HepG2 (cell line): Measurements from ENCODE around the gene RDH11. TPM values are rescaled to one million over a fixed set of nuclear protein-coding genes. Genes with fewer than 3 reads are reported as not detected.
A peak's percentile ranks its signal among the peaks of the same experiment; 100 is the strongest.

Source experiments
- FOXK2 ChIP-seq: fragments of 450-650 bp; IDR thresholded peaks from 2 replicates; pipeline ENCODE4 v1.6.1; 2016
- GATAD2A ChIP-seq: IDR thresholded peaks from 2 replicates; pipeline ENCODE4 v1.6.1; 2016
- HNF1B ChIP-seq: sonication (generic); formaldehyde crosslinking; IDR thresholded peaks from 2 replicates; pipeline ENCODE4 v1.5.1; 2020; ENCODE audit warnings: mild to moderate bottlenecking, moderate library complexity, missing genetic modification reagents
- NFIB ChIP-seq: sonication (generic); formaldehyde crosslinking; IDR thresholded peaks from 2 replicates; pipeline ENCODE4 v1.9.0; 2021; ENCODE audit warnings: missing genetic modification reagents, mild to moderate bottlenecking, borderline replicate concordance
- PHF8 ChIP-seq: sonication (generic); formaldehyde crosslinking; IDR thresholded peaks from 2 replicates; pipeline ENCODE4 v1.5.0; 2020; ENCODE audit warnings: missing genetic modification reagents
- RXRA ChIP-seq: sonication (generic); formaldehyde crosslinking; IDR thresholded peaks from 2 replicates; pipeline ENCODE4 v1.5.1; 2020; ENCODE audit warnings: missing genetic modification reagents
- TARDBP ChIP-seq: sonication (generic); formaldehyde crosslinking; IDR thresholded peaks from 2 replicates; pipeline ENCODE4 v1.8.0; 2022; ENCODE audit warnings: mild to moderate bottlenecking, missing genetic modification reagents
- TP53 ChIP-seq: sonication (generic); formaldehyde crosslinking; conservative IDR thresholded peaks from 2 replicates; pipeline ENCODE4 v1.4.0; 2020; ENCODE audit warnings: missing genetic modification reagents
- ZFX ChIP-seq: sonication (generic); formaldehyde crosslinking; IDR thresholded peaks from 2 replicates; pipeline ENCODE4 v1.4.0; 2020; ENCODE audit warnings: mild to moderate bottlenecking, low read depth, missing genetic modification reagents, moderate library complexity
- ZNF280D ChIP-seq: sonication (generic); formaldehyde crosslinking; IDR thresholded peaks from 2 replicates; pipeline ENCODE4 v1.5.1; 2020; ENCODE audit warnings: mild to moderate bottlenecking, missing genetic modification reagents
- ZNF644 ChIP-seq: IDR thresholded peaks from 2 replicates; pipeline ENCODE4 v1.6.1; 2016; ENCODE audit warnings: low read depth
- polyA plus RNA-seq, 8 experiments: library from polyadenylated mRNA; depleted of rRNA in 3 of 8; stranded (reverse) in 7 of 8; unstranded in 1 of 8; fragments of >200 nt; fragmentation: Illumina TruSeq in 4 of 8; extraction: Trizol in 4 of 8; gene quantifications; 2 replicates each; pipeline versions ENCODE4 v1.2.1 to v1.2.3, GENCODE V29; 2011 to 2016; ENCODE audit warnings: low read depth in 4 of 8, missing spikeins in 1 of 8, mixed read lengths in 1 of 8; ENCODE audit not compliant: insufficient read depth in 1 of 8
- total RNA-seq, 5 experiments: library from RNA; depleted of rRNA; stranded (reverse); fragments of >200 nt; fragmentation: Illumina TruSeq; extraction: Trizol; gene quantifications; 2 replicates each; pipeline ENCODE4 v1.2.3, GENCODE V29; 2016; ENCODE audit warnings: low read depth in 1 of 5
- TF ChIP-seq, protein P1 (sequence below): sonication (generic); formaldehyde crosslinking; IDR thresholded peaks from 2 replicates; pipeline ENCODE4 v1.4.0; 2020; ENCODE audit warnings: missing genetic modification reagents
- TF ChIP-seq, protein P2 (sequence below): sonication (generic); formaldehyde crosslinking; conservative IDR thresholded peaks from 2 replicates; pipeline ENCODE4 v1.4.0; 2020; ENCODE audit warnings: missing genetic modification reagents
- TF ChIP-seq, protein P3 (sequence below): sonication (generic); formaldehyde crosslinking; IDR thresholded peaks from 2 replicates; pipeline ENCODE4 v1.4.0; 2020; ENCODE audit warnings: missing genetic modification reagents, low read depth, mild to moderate bottlenecking, borderline replicate concordance

Gene RDH11
- total and polyA plus RNA-seq, 2 of the 13 experiments (the other 11 are each of a cell fraction or from before 2014, with no cell fraction given): 106 to 131 TPM

DNA sequence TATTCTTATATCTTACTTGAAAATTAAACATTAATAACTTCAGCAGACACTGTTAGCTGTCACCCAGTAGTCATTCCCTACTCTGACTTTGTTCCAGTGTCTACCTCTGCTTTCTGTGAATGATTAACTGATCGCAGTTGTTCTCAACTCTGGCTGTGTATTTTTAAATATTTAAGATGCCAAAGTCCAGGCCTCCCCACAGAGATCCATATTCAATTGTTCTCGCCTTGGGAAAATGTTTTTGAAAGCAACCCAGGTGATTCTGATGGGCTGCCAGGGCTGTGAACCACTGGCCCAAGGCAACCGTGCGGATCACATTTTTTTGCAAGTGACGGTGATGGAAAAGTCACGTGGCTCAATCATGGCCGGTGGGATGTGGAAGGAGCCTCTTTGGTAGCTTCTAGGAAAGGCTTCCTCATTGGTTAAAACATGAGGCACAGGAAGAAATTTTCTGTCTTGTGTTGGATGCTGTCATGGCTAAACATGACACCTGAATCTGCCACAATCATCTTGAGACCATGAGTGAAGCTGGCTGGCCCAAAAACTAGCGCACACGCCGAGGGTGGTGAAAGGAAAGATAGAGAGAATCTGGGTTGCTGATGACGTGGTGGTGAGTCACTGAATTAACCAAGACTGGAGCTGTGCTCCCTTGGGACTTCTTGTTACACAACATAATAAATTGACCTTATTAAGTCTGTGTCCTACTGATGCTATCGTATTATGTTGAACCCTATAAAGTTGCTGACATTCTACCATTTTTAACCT lies 43.4 kb upstream of the RDH11 start (continued):
- TF ChIP-seq HNF1B (peak; percentile 99), ZFX (peak; percentile 37; the same call in 1 of the 2 replicates), ZNF280D (0 out of 2 replicates have a peak, but pooled peaks have one; percentile 60), RXRA (peak; percentile 43; the same call in 1 of the 2 replicates), NFIB (CRISPR knock-in tag) (no peak), ZNF644 (CRISPR knock-in tag) (peak; percentile 99), TP53 (CRISPR knock-in tag) (no peak), GATAD2A (CRISPR knock-in tag) (peak; percentile 85), TARDBP (peak; percentile 65; the same call in 1 of the 2 replicates), FOXK2 (no peak), PHF8 (no peak)
- TF ChIP-seq, protein P1, sequence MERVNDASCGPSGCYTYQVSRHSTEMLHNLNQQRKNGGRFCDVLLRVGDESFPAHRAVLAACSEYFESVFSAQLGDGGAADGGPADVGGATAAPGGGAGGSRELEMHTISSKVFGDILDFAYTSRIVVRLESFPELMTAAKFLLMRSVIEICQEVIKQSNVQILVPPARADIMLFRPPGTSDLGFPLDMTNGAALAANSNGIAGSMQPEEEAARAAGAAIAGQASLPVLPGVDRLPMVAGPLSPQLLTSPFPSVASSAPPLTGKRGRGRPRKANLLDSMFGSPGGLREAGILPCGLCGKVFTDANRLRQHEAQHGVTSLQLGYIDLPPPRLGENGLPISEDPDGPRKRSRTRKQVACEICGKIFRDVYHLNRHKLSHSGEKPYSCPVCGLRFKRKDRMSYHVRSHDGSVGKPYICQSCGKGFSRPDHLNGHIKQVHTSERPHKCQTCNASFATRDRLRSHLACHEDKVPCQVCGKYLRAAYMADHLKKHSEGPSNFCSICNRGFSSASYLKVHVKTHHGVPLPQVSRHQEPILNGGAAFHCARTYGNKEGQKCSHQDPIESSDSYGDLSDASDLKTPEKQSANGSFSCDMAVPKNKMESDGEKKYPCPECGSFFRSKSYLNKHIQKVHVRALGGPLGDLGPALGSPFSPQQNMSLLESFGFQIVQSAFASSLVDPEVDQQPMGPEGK: peak; percentile 23; the same call in 1 of the 2 replicates
- TF ChIP-seq, protein P2, sequence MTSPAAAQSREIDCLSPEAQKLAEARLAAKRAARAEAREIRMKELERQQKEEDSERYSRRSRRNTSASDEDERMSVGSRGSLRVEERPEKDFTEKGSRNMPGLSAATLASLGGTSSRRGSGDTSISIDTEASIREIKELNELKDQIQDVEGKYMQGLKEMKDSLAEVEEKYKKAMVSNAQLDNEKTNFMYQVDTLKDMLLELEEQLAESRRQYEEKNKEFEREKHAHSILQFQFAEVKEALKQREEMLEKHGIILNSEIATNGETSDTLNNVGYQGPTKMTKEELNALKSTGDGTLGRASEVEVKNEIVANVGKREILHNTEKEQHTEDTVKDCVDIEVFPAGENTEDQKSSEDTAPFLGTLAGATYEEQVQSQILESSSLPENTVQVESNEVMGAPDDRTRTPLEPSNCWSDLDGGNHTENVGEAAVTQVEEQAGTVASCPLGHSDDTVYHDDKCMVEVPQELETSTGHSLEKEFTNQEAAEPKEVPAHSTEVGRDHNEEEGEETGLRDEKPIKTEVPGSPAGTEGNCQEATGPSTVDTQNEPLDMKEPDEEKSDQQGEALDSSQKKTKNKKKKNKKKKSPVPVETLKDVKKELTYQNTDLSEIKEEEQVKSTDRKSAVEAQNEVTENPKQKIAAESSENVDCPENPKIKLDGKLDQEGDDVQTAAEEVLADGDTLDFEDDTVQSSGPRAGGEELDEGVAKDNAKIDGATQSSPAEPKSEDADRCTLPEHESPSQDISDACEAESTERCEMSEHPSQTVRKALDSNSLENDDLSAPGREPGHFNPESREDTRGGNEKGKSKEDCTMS: no peak
- TF ChIP-seq, protein P3, sequence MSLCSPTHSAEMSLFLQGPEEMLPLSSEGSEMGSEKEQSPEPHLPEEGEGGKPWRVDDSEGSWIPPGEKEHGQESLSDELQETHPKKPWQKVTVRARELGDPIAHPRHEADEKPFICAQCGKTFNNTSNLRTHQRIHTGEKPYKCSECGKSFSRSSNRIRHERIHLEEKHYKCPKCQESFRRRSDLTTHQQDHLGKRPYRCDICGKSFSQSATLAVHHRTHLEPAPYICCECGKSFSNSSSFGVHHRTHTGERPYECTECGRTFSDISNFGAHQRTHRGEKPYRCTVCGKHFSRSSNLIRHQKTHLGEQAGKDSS (CRISPR knock-in tag): no peak
